RWPE2 (cell line): ENCODE measurements around the gene CNTNAP5.

Source experiments
- ATAC-seq: fragments of 200-7000 bp; cut with Tn5 transposase; 3 replicates; pipeline ENCODE4 v1.9.1; 2021; ENCODE audit warnings: low read depth
- DNase-seq: peaks from one replicate; pipeline ENCODE4 v3.0.0-alpha.2; 2020; ENCODE audit warnings: low spot score
- H3K27ac ChIP-seq: fragments of 450-650 bp; 2 replicates; pipeline ENCODE4 v1.5.1; 2017; ENCODE audit warnings: mild to moderate bottlenecking; ENCODE audit not compliant: poor library complexity, severe bottlenecking
- H3K27me3 ChIP-seq: fragments of 250-450 bp; sonication (Bioruptor Pico); 2 replicates; pipeline ENCODE4 v1.5.1; 2021; ENCODE audit warnings: mild to moderate bottlenecking, moderate library complexity; ENCODE audit not compliant: insufficient read depth, poor library complexity, severe bottlenecking
- H3K36me3 ChIP-seq: fragments of 250-450 bp; sonication (Bioruptor Pico); 2 replicates; pipeline ENCODE4 v1.5.1; 2020; ENCODE audit warnings: low read depth, mild to moderate bottlenecking, moderate library complexity
- H3K4me1 ChIP-seq: fragments of 250-450 bp; sonication (Bioruptor Pico); 2 replicates; pipeline ENCODE4 v1.5.1; 2021; ENCODE audit warnings: mild to moderate bottlenecking, moderate library complexity; ENCODE audit not compliant: insufficient read depth, poor library complexity, severe bottlenecking
- H3K4me3 ChIP-seq: fragments of 250-450 bp; sonication (Bioruptor Pico); 2 replicates; pipeline ENCODE4 v1.5.1; 2021; ENCODE audit warnings: mild to moderate bottlenecking, moderate library complexity; ENCODE audit not compliant: severe bottlenecking
- H3K9me3 ChIP-seq: fragments of 250-450 bp; sonication (Bioruptor Pico); 2 replicates; pipeline ENCODE4 v1.5.1; 2021; ENCODE audit warnings: mild to moderate bottlenecking, moderate library complexity; ENCODE audit not compliant: severe bottlenecking
- CTCF ChIP-seq: fragments of 450-650 bp; IDR thresholded peaks from one replicate; pipeline ENCODE4 v1.5.1; 2017; ENCODE audit warnings: mild to moderate bottlenecking, moderate library complexity; ENCODE audit not compliant: poor library complexity, severe bottlenecking

Gene CNTNAP5

GRCh38 chr2:124138076-124138475, 113.0 kb downstream of the CNTNAP5 start:
- Histone ChIP-seq H3K27ac (no peak overlapping the region), H3K36me3 (no peaks in the 10 kb centered on the region), H3K4me1 (no peaks in the 10 kb centered on the region), H3K27me3 (no peaks in the 10 kb centered on the region), H3K9me3 (no peaks in the 10 kb centered on the region), H3K4me3 (no peak overlapping the region)
- DNase-seq, result no peak
- ATAC-seq, result no peak
- no peak for TF ChIP-seq CTCF

- Histone ChIP-seq H3K27ac (no peak overlapping the region), H3K27me3 (no peaks in the 10 kb centered on the region), H3K4me3 (no peak overlapping the region), H3K36me3 (no peaks in the 10 kb centered on the region), H3K9me3 (no peaks in the 10 kb centered on the region), H3K4me1 (no peaks in the 10 kb centered on the region)
- DNase-seq (no peak), ATAC-seq (no peak)
- TF ChIP-seq CTCF, result no peak
These were observed 120.9 kb downstream of the CNTNAP5 start for GRCh38 chr2:124145982-124146381.

GRCh38 chr2:124147552-124147951, 122.5 kb downstream of the CNTNAP5 start:
- Histone ChIP-seq H3K27me3 (no peaks in the 10 kb centered on the region), H3K27ac (no peak overlapping the region), H3K4me3 (no peak overlapping the region), H3K4me1 (no peaks in the 10 kb centered on the region), H3K36me3 (no peaks in the 10 kb centered on the region), H3K9me3 (no peaks in the 10 kb centered on the region)
- ATAC-seq (no peak), DNase-seq (no peak)
- TF ChIP-seq CTCF, result no peak

- no peak for TF ChIP-seq CTCF
- ATAC-seq (no peak), DNase-seq (no peak)
- Histone ChIP-seq H3K4me1 (no peaks in the 10 kb centered on the region), H3K27ac (no peak overlapping the region), H3K9me3 (no peaks in the 10 kb centered on the region), H3K36me3 (no peaks in the 10 kb centered on the region), H3K4me3 (no peak overlapping the region), H3K27me3 (no peaks in the 10 kb centered on the region)
These were observed 124.5 kb downstream of the CNTNAP5 start for GRCh38 chr2:124149571-124149970.

- H3K36me3 ChIP-seq, result no peaks in the 10 kb centered on the region
- no peak for DNase-seq
- no peak overlapping the region for H3K4me3 ChIP-seq
- no peaks in the 10 kb centered on the region for H3K4me1 ChIP-seq
- no peak for ATAC-seq
- no peak for TF ChIP-seq CTCF
- H3K9me3 ChIP-seq, result no peaks in the 10 kb centered on the region
- no peaks in the 10 kb centered on the region for H3K27me3 ChIP-seq
- H3K27ac ChIP-seq, result no peak overlapping the region
These were observed 126.6 kb downstream of the CNTNAP5 start for GRCh38 chr2:124151691-124152090.
